DND-41 (cell line): ENCODE data around the gene IQCC.

ENCODE experiments used
- CTCF ChIP-seq: IDR thresholded peaks from 2 replicates; pipeline ENCODE4 v1.5.1; 2012; ENCODE audit warnings: borderline replicate concordance, low read length, moderate library complexity, mild to moderate bottlenecking; ENCODE audit not compliant: poor library complexity, severe bottlenecking; ENCODE audit errors: extremely low read depth
- EZH2 ChIP-seq: IDR thresholded peaks from 3 replicates; pipeline ENCODE4 v1.6.1; 2012; ENCODE audit warnings: borderline replicate concordance, low read depth, mild to moderate bottlenecking, moderate library complexity, low read length, inconsistent platforms; ENCODE audit not compliant: severe bottlenecking

DNA sequence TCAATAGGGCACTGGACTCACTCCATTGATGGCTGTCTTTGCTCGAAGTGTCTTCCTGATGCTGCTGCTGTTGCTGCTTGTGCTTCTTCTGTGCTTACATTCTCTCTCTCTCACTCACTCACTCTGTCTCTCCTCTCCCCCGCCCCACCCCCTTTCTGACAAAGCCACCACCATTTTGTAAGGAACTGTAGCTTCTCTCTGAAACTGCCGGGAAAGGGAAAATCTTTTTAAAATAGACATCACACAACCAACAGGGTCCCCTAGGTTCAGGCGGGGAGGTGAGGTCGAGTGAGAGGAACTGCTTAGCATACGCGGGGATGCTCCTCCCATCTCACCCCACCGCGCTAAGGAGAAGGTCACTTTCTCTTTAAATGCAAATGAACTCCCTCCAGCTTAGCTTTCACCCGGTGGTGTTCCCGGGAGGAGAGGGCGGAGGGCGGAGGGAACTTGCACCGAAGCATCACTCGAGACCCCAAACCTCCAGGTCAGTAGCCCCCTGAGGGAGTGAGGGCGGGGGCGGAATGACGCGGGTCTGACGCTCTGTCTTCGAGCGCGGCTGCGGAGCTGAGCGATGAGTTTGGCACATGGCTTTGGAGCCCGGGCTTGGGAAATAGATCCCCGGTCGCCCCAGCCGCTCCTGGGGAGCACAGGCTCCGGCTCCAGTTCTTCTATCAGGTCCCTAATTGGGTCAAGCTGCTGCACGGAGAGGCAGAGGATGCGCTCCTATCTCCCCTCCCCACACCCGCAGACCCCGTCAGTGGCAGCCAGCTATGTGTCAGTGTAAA is 5.1 kb upstream of the IQCC start, which contains the start of gene CCDC28B:
- TF ChIP-seq CTCF (no peak), EZH2 (no peak)
